BE2C (cell line): ENCODE results near the gene ARHGAP25.

ENCODE experiments used
- DNase-seq: peaks from one replicate; pipeline ENCODE4 v3.0.0-alpha.2; 2020
- H3K27me3 ChIP-seq: fragments of 250-450 bp; sonication (Bioruptor Pico); 2 replicates; pipeline ENCODE4 v1.5.1; 2020; ENCODE audit warnings: mild to moderate bottlenecking
- H3K36me3 ChIP-seq: fragments of 250-450 bp; sonication (Bioruptor Pico); 2 replicates; pipeline ENCODE4 v1.5.1; 2020; ENCODE audit warnings: mild to moderate bottlenecking
- H3K4me1 ChIP-seq: fragments of 250-450 bp; sonication (Bioruptor Pico); 2 replicates; pipeline ENCODE4 v1.5.1; 2020
- H3K4me3 ChIP-seq: 2 replicates; pipeline ENCODE4 v1.5.1; 2011; ENCODE audit warnings: low read depth, low read length
- H3K9me3 ChIP-seq: fragments of 250-450 bp; sonication (Bioruptor Pico); 2 replicates; pipeline ENCODE4 v1.5.1; 2020
- TF ChIP-seq, protein P1 (sequence below): IDR thresholded peaks from 2 replicates; pipeline ENCODE4 v1.5.1; 2012; ENCODE audit warnings: mild to moderate bottlenecking, low read depth, low read length

ARHGAP25 gene

DNA sequence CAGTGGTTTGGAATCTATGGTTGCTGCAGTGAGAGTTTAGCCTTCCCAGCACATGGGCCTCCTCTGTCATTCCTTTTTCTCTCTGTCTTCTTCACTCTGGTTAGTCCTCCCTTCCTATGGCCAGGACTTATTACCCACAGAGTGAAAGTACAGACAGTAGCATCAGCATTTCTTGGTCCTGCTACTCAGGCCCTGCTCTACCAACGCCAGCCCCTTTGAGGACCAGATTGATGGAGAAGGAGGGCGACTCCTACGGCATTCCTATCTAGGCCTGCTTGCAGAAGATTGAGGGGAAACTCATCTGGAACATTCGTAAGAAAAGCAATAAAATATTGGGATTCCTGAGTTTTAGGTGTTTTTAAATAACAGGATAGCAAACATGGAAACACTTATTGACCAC lies 93.1 kb downstream of the ARHGAP25 start:
- H3K4me3 ChIP-seq = no peak overlapping the region
- no peaks in the 10 kb centered on the region for H3K36me3 ChIP-seq
- H3K4me1 ChIP-seq = no peaks in the 10 kb centered on the region
- no peak for DNase-seq
- TF ChIP-seq, protein P1, sequence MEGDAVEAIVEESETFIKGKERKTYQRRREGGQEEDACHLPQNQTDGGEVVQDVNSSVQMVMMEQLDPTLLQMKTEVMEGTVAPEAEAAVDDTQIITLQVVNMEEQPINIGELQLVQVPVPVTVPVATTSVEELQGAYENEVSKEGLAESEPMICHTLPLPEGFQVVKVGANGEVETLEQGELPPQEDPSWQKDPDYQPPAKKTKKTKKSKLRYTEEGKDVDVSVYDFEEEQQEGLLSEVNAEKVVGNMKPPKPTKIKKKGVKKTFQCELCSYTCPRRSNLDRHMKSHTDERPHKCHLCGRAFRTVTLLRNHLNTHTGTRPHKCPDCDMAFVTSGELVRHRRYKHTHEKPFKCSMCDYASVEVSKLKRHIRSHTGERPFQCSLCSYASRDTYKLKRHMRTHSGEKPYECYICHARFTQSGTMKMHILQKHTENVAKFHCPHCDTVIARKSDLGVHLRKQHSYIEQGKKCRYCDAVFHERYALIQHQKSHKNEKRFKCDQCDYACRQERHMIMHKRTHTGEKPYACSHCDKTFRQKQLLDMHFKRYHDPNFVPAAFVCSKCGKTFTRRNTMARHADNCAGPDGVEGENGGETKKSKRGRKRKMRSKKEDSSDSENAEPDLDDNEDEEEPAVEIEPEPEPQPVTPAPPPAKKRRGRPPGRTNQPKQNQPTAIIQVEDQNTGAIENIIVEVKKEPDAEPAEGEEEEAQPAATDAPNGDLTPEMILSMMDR = no peak
- H3K27me3 ChIP-seq = no peaks in the 10 kb centered on the region
- H3K9me3 ChIP-seq = no peaks in the 10 kb centered on the region

DNA sequence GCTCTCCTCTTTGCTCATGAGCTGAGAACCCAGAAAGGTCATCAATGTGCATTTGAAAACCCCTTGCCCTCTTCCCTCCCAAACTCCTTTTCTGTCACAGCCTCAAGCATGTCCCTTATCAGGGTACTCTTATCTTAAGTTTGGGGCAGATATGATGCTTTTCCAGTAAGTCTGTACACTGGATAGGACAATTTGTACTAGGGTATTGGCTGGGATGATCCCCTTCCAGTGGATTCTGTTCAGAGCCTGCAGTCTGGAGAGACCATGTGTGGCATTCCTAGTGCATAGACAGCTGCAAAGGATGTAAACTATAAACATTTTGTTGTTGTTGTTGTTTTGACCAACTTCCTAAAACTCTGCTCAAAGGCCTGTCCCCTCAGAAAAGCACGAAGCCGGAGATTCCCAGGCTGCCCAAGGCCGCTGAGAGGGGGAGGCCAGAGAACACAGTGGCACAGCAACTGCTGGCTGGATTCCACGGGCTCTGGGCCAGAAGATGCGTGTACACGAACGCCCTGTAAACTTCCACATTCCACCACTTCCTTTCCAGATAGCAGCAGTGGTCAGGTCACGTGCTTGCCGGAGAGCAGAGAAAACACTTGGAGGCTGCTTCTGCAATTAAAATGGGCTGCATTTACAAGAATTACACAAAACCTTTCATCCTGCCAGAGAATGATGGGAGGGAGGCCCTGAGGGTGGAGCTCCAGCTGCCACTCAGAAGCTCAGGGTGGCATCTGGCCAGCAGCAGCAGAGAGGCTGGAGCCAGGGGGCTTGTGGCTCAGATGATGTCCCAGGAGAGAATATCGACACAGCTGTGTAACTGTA lies 94.5 kb downstream of the ARHGAP25 start:
- H3K9me3 ChIP-seq = no peaks in the 10 kb centered on the region
- TF ChIP-seq, protein P1 = no peak
- DNase-seq = peak; percentile 59
- H3K36me3 ChIP-seq = no peaks in the 10 kb centered on the region
- no peaks in the 10 kb centered on the region for H3K4me1 ChIP-seq
- peak overlapping the region; percentile 24 for H3K4me3 ChIP-seq
- H3K27me3 ChIP-seq = no peaks in the 10 kb centered on the region

DNA sequence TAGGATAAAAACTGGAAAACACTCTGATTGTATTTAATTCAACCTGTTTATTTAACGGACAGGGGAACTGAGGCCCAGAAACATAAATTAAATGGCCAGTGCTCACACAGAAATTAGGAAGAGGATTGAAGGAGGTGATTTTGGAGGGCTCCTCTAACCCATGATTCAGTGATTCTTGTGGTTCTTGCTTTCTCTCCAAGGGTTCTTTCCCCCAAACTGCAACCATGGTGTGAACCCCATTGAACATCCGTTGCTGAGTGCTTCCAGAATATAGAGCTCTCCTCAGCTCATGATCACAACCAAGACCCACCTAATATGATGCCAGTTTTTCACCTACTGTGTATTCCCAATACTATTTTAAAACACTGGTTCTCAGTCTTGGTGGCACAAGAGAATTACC lies 95.1 kb downstream of the ARHGAP25 start:
- Histone ChIP-seq H3K4me3 (no peak overlapping the region), H3K4me1 (no peaks in the 10 kb centered on the region), H3K36me3 (no peaks in the 10 kb centered on the region), H3K27me3 (no peaks in the 10 kb centered on the region), H3K9me3 (no peaks in the 10 kb centered on the region)
- DNase-seq = no peak
- TF ChIP-seq, protein P1 = no peak

DNA sequence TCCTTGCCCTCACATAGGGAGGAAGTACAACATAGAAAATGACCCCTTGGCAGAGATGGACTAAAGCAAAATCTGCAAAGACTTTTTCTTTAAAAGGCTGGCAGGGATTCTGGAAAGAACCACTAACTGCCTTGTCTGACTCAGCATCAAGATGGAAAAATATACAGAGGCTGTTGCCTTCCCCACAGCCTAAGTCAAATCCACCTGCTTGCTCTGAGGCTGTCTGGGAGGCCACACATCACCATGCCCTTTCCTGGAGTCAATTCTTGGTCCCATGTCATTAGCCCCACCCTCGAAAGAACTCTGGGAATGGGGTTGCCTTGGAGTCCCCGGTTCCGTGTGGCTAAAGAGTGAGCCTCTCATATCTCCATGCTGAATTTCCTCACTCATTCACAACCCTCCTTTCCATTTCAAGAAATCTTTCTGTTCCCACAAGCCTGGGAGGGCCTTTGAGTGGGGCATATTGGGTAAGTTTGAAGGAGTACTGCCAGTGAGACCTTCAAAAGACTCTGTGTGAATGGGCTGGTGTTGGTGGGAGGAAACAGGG lies 97.1 kb downstream of the ARHGAP25 start:
- Histone ChIP-seq H3K4me3 (no peak overlapping the region), H3K27me3 (no peaks in the 10 kb centered on the region), H3K4me1 (no peaks in the 10 kb centered on the region), H3K36me3 (no peaks in the 10 kb centered on the region), H3K9me3 (no peaks in the 10 kb centered on the region)
- DNase-seq = no peak
- TF ChIP-seq, protein P1 = no peak

DNA sequence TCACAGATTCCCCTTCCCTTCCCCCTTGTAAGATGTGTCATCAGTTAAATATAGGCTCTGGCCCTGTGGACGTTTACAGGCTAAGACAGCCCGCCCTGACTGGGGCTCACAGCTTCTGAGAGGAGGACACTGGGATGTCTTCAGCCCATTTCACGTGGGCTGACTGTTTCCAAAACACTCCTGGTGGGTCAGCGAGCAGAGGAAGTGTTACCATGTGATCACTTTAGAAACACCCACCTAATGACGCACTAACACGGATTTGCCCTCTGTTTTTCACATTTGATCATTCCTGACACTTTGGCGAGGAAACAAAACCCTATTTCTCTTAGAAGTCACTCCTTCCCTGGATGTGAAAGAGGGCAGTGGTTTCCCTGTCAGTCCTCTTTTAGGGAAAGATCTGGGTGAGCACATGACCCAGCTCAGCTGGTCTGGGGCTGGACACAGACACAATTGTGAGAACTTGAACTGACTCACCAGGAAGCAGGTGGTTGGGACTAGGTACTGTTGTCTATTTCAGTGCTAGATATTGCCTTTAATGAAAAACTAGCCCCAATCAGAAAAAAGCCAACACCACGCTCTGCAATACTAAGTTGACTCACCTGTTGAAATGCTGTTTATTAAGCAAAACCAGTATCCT lies 97.7 kb downstream of the ARHGAP25 start:
- no peaks in the 10 kb centered on the region for H3K4me1 ChIP-seq
- H3K4me3 ChIP-seq = no peak overlapping the region
- H3K36me3 ChIP-seq = no peaks in the 10 kb centered on the region
- no peaks in the 10 kb centered on the region for H3K9me3 ChIP-seq
- TF ChIP-seq, protein P1 = no peak
- H3K27me3 ChIP-seq = no peaks in the 10 kb centered on the region
- DNase-seq = no peak

DNA sequence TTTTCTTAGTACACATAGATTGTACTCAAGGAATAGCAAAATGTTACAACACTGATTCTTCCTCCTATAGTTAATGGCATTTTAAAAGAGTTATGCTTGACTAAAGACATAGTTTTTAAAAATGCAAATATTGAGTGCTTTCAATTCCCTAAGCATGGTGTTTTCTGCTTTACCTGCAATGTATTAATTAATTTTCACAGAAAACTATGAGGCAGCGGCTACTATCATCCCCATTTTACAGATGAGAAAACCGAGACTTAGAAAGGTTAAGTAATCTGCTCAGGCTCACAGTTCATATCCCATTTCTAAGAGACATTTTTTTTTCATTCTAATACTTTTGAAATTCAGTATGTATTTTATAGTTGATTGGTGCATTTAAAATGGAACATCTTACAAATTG lies 98.6 kb downstream of the ARHGAP25 start:
- no peak for DNase-seq
- TF ChIP-seq, protein P1 = no peak
- no peaks in the 10 kb centered on the region for H3K4me1 ChIP-seq
- H3K27me3 ChIP-seq = no peaks in the 10 kb centered on the region
- no peaks in the 10 kb centered on the region for H3K9me3 ChIP-seq
- no peak overlapping the region for H3K4me3 ChIP-seq
- H3K36me3 ChIP-seq = no peaks in the 10 kb centered on the region
